HepG2 (cell line): ENCODE measurements around the gene DQX1. TPM values are rescaled to one million over a fixed set of nuclear protein-coding genes. Genes with fewer than 3 reads are reported as not detected.

ENCODE experiments used
- GATAD2A ChIP-seq: IDR thresholded peaks from 2 replicates; pipeline ENCODE4 v1.6.1; 2016
- GMEB2 ChIP-seq: IDR thresholded peaks from 2 replicates; pipeline ENCODE4 v1.6.1; 2016; ENCODE audit warnings: missing biosample characterization, missing genetic modification reagents, low read depth
- GZF1 ChIP-seq: sonication (generic); formaldehyde crosslinking; IDR thresholded peaks from 2 replicates; pipeline ENCODE4 v1.5.1; 2020; ENCODE audit warnings: mild to moderate bottlenecking, missing genetic modification reagents
- HNF1B ChIP-seq: sonication (generic); formaldehyde crosslinking; IDR thresholded peaks from 2 replicates; pipeline ENCODE4 v1.5.1; 2020; ENCODE audit warnings: mild to moderate bottlenecking, moderate library complexity, missing genetic modification reagents
- NFATC3 ChIP-seq: sonication (generic); formaldehyde crosslinking; IDR thresholded peaks from 2 replicates; pipeline ENCODE4 v1.5.1; 2020; ENCODE audit warnings: mild to moderate bottlenecking, missing genetic modification reagents
- NFIB ChIP-seq: sonication (generic); formaldehyde crosslinking; IDR thresholded peaks from 2 replicates; pipeline ENCODE4 v1.9.0; 2021; ENCODE audit warnings: missing genetic modification reagents, mild to moderate bottlenecking, borderline replicate concordance
- PHB2 ChIP-seq: fragments of 450-650 bp; IDR thresholded peaks from 2 replicates; pipeline ENCODE4 v1.6.1; 2018; ENCODE audit not compliant: partially characterized antibody
- RAD21 ChIP-seq: fragments of 450-650 bp; formaldehyde crosslinking; IDR thresholded peaks from 2 replicates; pipeline ENCODE4 v1.5.0; 2020; ENCODE audit warnings: mild to moderate bottlenecking
- STAG1 ChIP-seq: sonication (generic); formaldehyde crosslinking; IDR thresholded peaks from 2 replicates; pipeline ENCODE4 v1.4.0; 2020; ENCODE audit warnings: missing genetic modification reagents
- TERF1 ChIP-seq: sonication (generic); formaldehyde crosslinking; IDR thresholded peaks from 2 replicates; pipeline ENCODE4 v1.8.0; 2022; ENCODE audit warnings: mild to moderate bottlenecking, missing genetic modification reagents, moderate library complexity
- THAP7 ChIP-seq: sonication (generic); formaldehyde crosslinking; IDR thresholded peaks from 2 replicates; pipeline ENCODE4 v1.8.1; 2023; ENCODE audit warnings: mild to moderate bottlenecking, missing genetic modification reagents
- ZBTB44 ChIP-seq: sonication (generic); formaldehyde crosslinking; IDR thresholded peaks from 2 replicates; pipeline ENCODE4 v1.4.0; 2020; ENCODE audit warnings: missing genetic modification reagents
- ZNF205 ChIP-seq: IDR thresholded peaks from 2 replicates; pipeline ENCODE4 v1.6.1; 2018; ENCODE audit warnings: missing biosample characterization, missing genetic modification reagents
- ZNF530 ChIP-seq: sonication (generic); formaldehyde crosslinking; IDR thresholded peaks from 2 replicates; pipeline ENCODE4 v1.5.0; 2020; ENCODE audit warnings: low read depth, mild to moderate bottlenecking, missing genetic modification reagents
- ZNF549 ChIP-seq: sonication (generic); formaldehyde crosslinking; IDR thresholded peaks from 2 replicates; pipeline ENCODE4 v1.5.0; 2020; ENCODE audit warnings: missing genetic modification reagents
- ZNF577 ChIP-seq: sonication (generic); formaldehyde crosslinking; IDR thresholded peaks from 2 replicates; pipeline ENCODE4 v1.4.0; 2020; ENCODE audit warnings: mild to moderate bottlenecking, low read depth, missing genetic modification reagents, borderline replicate concordance
- ZNF605 ChIP-seq: sonication (generic); formaldehyde crosslinking; IDR thresholded peaks from 2 replicates; pipeline ENCODE4 v1.8.0; 2022; ENCODE audit warnings: mild to moderate bottlenecking, missing genetic modification reagents
- ZNF724P ChIP-seq: sonication (generic); formaldehyde crosslinking; IDR thresholded peaks from 2 replicates; pipeline ENCODE4 v1.8.0; 2022; ENCODE audit warnings: missing genetic modification reagents, borderline replicate concordance
- ZNF747 ChIP-seq: sonication (generic); formaldehyde crosslinking; IDR thresholded peaks from 2 replicates; pipeline ENCODE4 v1.8.1; 2023; ENCODE audit warnings: missing genetic modification reagents, mild to moderate bottlenecking, borderline replicate concordance
- ZNF770 ChIP-seq: sonication (generic); formaldehyde crosslinking; IDR thresholded peaks from 2 replicates; pipeline ENCODE4 v1.5.0; 2020; ENCODE audit warnings: mild to moderate bottlenecking, missing genetic modification reagents
- polyA plus RNA-seq, 8 experiments: library from polyadenylated mRNA; depleted of rRNA in 3 of 8; stranded (reverse) in 7 of 8; unstranded in 1 of 8; fragments of >200 nt; fragmentation: Illumina TruSeq in 4 of 8; extraction: Trizol in 4 of 8; gene quantifications; 2 replicates each; pipeline versions ENCODE4 v1.2.1 to v1.2.3, GENCODE V29; 2011 to 2016; ENCODE audit warnings: low read depth in 4 of 8, missing spikeins in 1 of 8, mixed read lengths in 1 of 8; ENCODE audit not compliant: insufficient read depth in 1 of 8
- total RNA-seq, 5 experiments: library from RNA; depleted of rRNA; stranded (reverse); fragments of >200 nt; fragmentation: Illumina TruSeq; extraction: Trizol; gene quantifications; 2 replicates each; pipeline ENCODE4 v1.2.3, GENCODE V29; 2016; ENCODE audit warnings: low read depth in 1 of 5

DQX1 gene
- total and polyA plus RNA-seq, 2 of the 13 experiments (the other 11 are each of a cell fraction or from before 2014, with no cell fraction given): 27.6 to 89.8 TPM

- TF ChIP-seq ZNF605 (CRISPR knock-in tag): no peak
- TF ChIP-seq STAG1: peak; percentile 28
- TF ChIP-seq ZNF577 (CRISPR knock-in tag): peak; percentile 17; the same call in 1 of the 2 replicates
- TF ChIP-seq ZNF770 (CRISPR knock-in tag): peak; percentile 10; the same call in 1 of the 2 replicates
- no peak for TF ChIP-seq GMEB2 (CRISPR knock-in tag)
- no peak for TF ChIP-seq ZNF549
- peak; percentile 88; the same call in 1 of the 2 replicates for TF ChIP-seq TERF1 (CRISPR knock-in tag)
- peak; percentile 79; the same call in 1 of the 2 replicates for TF ChIP-seq GZF1
- peak; percentile 10 for TF ChIP-seq NFATC3 (CRISPR knock-in tag)
- no peak for TF ChIP-seq ZNF205
- 0 out of 2 replicates have a peak, but pooled peaks have one; percentile 64 for TF ChIP-seq ZBTB44
- 0 out of 2 replicates have a peak, but pooled peaks have one; percentile 75 for TF ChIP-seq NFIB
- TF ChIP-seq ZNF747 (CRISPR knock-in tag): peak; percentile 48; the same call in 1 of the 2 replicates
- TF ChIP-seq ZNF530 (CRISPR knock-in tag): no peak
- peak; percentile 45; the same call in 1 of the 2 replicates for TF ChIP-seq THAP7 (CRISPR knock-in tag)
- no peak for TF ChIP-seq PHB2
- TF ChIP-seq RAD21 (CRISPR knock-in tag): peak; percentile 24; the same call in 1 of the 2 replicates
- TF ChIP-seq HNF1B (CRISPR knock-in tag): peak; percentile 68; the same call in 1 of the 2 replicates
- peak; percentile 57 for TF ChIP-seq ZNF724P (CRISPR knock-in tag)
- no peak for TF ChIP-seq GATAD2A (CRISPR knock-in tag)
These were observed 43.9 kb downstream of the DQX1 start (continued) for GRCh38 chr2:74481961-74482800.
